HTERT RPE-1 (cell line): ENCODE measurements around the gene BAD.
"Not testable (repeated sequence)": the region's sequence is repeated elsewhere in the genome, so short reads cannot be mapped to it uniquely, and the experiment has no call there.

Experiments used
- in situ Hi-C: fragments of 300-500 bp; cut with MboI; formaldehyde crosslinking; loops from 4 replicates; pipeline ENCODE4 v1.14.3; 2020; ENCODE audit warnings: low sequenced_read_pairs

Gene BAD

DNA sequence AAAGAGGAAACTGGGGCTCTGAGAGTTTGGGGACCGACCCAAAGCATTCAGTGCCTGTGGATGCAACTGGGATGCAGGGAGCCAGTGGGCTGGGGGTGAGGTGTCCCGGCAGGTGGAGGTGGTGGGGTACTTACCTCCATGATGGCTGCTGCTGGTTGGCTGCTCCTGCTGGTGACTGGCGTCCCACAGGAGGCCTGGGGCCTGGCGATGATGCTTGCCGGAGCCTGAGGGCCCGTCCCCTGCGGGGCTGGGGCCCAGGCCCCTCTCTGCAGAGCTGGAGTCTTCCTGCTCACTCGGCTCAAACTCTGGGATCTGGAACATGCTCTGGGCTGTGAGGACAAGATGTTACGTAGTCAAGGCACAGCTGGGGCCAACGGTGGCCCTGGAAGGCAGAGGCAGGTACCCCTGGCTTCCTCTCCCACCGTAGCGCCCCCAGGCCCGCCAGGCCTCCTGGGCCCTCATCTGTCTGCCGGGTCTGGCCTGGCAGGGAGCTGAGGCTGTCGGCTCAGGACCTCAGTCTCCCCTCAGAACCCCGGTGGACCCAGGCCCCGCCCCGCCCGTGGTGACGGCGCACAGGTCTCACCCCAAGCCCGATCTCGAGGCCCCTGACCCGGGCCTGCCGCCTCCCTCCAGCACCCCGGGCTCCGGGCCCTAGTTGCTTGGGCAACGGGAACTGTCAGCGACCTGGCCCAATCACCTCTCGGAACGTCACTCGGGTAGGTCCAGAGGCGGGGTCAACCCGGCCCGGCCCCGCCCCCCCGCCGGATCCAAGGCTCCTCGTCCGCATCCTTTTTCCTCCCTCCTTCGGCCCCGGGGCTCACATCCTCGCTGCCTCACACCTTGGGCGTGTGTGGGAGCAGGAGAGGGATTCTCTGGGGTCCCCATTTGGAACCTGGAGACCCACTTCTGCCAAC, at the start of gene BAD:
TSS of gene BAD (minus strand) at position 618 of the 914 bp plus-strand sequence. CDS start at position 321, 297 bp downstream.
- in situ Hi-C loops = no loop called here

DNA sequence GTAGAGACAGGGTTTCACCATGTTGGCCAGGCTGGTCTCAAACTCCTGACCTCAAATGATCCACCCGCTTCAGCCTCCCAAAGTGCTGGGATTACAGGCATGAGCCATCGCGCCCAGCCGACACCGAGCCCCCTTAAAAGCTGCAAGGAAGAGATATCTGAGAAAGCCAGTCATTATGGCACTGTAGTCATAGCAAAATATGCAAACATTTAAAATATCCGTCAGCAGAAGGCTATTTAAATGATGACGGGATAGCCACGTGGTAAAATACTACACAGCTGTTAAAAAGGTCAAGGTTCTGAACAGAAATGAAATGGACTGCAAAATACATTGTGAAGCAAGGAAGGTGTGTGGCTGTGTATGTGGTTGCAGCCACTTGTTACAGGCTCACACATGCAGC, 49.1 kb upstream of the BAD start:
- in situ Hi-C loops = no loop called here

DNA sequence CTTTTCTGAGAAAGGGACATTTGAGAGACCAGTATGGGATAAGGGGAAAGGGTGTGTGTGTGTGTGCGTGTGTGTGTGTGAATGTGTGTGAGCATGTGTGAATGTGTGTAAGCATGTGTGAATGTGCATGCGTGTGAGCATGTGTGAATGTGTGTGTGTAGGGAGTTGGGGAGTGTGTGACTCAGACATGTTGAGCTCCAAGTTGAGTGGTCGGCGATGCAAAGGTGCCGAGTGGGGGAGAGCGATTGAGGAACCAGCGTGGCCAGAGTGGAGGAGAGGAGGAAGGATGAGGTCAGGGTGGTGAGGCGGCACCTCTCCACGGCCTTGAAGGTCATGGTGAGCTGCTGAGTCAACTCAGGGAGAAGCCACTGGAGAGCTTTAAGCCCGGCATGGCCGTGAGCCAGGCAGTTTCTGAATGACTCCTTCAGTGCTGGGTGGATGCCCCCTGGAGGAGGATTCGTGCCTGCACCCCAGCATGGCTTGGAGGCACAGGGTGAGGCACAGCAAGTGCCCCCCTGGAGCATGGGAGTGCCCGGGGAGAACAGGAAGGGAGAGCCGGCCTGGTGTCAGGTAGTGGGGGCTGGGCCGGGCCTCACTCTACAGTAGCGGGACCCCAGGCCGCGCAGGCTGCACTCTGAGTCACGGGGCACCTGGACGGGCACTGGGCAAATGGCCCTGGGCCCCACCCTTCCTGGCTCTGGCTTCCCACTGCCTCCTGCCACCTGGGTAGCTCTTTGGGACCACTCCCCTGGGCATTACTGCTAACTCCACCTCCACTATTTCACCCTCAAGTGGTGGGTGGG, 47.3 kb upstream of the BAD start:
- in situ Hi-C loops = no loop called here

DNA sequence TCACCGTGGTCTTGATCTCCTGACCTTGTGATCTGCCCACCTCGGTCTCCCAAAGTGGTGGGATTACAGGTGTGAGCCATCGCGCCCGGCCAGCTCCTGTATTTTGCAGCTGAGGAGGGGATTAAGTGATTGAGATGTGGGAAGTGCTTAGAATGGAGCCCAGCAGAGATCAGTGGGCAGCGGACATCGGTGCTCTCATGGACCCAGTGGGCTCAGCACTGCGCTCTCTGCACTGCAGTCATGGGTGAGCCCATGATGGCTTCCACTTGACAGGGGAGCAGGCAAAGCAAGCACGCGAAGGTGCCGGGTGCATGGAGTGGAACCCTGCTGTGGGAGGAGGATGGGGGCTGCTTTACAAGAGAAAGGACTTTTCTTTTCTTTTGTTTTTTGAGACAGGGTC, 46.4 kb upstream of the BAD start:
- in situ Hi-C loops = no loop called here

DNA sequence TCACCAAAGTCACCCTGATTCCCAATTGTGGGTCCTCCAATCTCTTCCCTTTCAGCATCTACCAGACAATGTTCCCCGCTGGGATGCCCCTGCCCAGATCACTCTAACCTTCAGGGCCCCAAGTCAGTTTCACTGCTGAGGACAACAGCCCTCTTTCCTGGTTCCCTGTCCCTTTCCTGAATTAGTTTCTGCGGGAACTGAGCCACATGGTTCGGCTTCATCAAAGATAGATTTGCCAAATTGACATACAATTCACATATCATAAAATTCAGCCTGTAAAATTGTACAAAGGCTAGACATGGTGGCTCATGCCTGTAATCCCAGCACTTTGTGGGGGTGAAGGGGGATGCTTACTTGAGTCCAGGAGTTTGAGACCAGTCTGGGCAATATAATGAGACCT, 43.5 kb upstream of the BAD start:
- in situ Hi-C loops = no loop called here

DNA sequence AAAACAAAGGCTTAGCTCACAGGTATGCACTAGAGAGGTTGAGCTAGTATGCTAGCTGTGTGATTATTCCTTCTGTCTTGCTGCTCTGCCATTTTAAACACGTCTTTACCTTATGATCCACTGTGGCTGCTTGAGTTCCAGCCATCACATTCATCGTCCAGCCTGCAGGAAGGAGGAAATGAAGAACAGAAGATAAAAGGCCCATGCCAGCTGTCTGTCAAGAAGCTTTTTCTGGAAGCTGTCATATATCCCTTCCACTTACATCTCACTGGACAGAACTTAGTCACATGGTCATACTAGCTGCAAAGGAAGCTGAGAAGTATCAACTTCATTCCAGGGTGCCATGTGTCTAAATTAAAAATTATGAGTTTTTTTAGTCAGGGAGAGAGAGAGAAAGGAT, 42.9 kb upstream of the BAD start:
- in situ Hi-C loops = no loop called here

DNA sequence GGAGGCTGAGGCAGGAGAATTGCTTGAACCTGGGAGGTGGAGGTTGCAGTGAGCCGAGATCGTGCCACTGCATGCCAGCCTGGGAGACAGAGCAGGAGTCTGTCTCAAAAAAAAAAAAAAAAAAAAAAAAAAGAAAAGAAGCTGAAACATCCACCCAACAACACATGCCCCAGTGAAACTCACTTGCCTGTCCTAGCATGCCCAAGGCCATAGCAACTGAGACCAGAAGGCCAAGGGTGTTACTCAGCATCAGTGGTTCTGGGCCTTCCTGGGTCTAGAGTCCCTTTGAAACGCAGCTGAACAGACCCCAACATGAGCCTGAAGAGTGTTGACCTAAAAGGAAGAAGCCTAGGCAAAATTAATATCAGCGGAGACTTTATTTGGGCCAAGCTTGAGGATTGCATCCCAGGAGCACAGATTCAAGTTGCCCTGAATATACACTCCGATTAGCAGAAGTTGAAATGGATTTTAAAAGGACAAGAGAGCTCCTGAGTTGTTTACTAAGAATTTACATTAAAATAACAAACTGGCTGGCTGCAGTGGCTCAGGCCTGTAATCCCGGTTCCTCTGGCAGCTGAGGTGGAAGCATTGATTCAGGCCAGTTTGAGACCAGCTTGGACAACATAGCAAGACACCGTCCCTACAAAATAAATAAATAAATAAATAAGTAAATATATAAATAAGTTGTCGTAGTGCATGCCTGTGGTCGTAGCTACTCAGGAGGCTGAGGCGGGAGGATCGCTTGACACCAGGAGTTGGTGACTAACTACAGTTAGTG, 40.4 kb upstream of the BAD start:
- in situ Hi-C loops = no loop called here

DNA sequence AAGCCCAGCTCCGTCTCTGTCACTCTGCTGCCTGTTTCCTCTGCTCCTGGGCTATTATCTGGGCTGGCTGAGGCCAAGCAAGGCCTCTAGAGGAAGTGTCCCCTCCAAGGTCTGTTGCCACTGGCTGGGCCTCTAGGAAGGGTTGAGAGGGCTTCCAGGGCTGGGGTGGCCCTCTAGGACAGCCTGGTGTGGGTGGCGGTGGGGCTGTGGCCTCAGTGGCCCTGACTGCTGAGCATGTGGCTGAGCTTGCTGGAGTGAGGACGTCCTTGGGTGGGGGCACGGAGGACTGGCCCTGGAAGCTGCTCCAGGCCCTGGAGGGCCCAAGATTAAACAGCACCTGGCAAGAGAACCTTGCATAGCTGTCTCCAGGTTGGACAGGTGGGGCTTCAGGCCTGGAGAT, 39.5 kb upstream of the BAD start:
- in situ Hi-C loops = not testable (repeated sequence)

DNA sequence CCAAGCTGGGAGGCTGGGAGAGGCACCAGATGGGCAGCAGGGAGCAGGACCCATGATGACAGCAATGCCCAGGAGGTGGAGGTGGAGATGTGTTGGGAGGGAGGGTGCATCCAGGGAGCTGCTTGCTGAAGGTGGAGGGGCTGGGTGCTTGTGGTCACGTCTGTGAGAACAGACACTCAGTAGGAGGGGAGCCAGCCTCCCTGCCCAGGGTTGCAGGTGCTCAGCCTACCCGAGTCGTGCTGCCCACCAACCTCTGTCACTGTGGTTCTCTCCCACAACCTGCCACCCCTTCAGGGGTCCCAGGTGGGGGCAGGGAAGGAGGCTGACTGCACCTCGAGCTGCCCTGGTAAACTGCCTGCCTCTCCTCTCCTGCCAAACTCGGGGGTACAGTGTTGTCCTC, 38.9 kb upstream of the BAD start:
- in situ Hi-C loops = no loop called here

DNA sequence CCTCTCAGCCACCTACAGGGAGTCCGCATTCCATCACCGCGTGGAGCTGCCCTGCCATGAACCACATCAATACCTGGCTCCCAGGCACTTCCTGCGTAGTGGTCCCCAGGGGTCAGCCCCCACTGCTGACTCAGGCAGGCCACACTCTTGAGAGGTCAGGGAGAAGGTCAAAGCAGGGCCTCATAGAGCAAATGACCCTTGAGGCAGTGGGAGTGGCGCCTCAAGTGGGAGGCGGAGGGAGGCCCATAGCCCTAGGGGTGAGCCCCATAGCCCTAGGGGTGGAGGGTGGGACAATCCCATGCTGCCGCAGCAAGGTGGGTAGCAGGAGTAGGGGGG, 38.4 kb upstream of the BAD start:
- in situ Hi-C loops = no loop called here

DNA sequence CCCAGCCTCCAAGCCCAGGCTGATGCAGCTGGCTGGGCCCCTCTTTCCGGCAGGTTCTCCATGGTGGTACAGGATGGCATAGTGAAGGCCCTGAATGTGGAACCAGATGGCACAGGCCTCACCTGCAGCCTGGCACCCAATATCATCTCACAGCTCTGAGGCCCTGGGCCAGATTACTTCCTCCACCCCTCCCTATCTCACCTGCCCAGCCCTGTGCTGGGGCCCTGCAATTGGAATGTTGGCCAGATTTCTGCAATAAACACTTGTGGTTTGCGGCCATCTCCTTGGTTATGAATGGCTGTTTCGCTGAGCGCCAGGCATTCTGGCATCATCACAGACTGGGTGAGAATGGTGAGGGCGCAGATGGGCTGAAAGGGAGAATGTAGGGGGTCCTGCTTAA, 37.1 kb upstream of the BAD start:
- in situ Hi-C loops = no loop called here

DNA sequence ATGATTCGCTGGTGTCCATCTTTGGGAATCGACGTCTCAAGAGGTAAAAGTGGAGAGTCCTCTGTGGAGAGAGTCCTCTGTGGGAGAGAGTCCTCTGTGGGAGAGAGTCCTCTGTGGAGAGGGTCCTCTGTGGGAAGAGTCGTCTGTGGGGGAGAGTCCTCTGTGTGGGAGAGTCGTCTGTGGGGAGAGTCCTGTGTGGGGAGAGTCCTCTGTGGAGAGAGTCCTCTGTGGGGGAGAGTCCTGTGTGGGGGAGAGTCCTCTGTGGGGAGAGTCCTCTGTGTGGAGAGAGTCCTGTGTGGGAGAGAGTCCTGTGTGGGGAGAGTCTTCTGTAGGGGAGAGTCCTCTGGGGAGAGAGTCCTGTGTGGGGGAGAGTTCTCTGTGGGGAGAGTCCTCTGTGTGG, 36.6 kb upstream of the BAD start:
- in situ Hi-C loops = no loop called here

DNA sequence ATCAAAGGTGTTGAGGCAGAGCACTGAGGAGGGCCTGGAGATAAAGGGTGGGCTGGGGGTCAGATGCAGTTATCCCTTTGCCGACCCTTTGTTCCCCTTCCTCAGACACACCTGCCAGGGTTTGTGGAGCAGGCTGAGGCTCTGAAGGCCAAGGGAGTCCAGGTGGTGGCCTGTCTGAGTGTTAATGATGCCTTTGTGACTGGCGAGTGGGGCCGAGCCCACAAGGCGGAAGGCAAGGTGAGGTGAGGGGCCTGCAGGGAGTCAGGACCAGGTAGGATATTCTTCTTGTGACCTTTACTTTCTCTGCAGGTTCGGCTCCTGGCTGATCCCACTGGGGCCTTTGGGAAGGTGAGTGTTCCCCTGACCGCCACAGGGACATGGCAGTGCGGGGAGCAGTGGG, 36.1 kb upstream of the BAD start:
- in situ Hi-C loops = no loop called here

DNA sequence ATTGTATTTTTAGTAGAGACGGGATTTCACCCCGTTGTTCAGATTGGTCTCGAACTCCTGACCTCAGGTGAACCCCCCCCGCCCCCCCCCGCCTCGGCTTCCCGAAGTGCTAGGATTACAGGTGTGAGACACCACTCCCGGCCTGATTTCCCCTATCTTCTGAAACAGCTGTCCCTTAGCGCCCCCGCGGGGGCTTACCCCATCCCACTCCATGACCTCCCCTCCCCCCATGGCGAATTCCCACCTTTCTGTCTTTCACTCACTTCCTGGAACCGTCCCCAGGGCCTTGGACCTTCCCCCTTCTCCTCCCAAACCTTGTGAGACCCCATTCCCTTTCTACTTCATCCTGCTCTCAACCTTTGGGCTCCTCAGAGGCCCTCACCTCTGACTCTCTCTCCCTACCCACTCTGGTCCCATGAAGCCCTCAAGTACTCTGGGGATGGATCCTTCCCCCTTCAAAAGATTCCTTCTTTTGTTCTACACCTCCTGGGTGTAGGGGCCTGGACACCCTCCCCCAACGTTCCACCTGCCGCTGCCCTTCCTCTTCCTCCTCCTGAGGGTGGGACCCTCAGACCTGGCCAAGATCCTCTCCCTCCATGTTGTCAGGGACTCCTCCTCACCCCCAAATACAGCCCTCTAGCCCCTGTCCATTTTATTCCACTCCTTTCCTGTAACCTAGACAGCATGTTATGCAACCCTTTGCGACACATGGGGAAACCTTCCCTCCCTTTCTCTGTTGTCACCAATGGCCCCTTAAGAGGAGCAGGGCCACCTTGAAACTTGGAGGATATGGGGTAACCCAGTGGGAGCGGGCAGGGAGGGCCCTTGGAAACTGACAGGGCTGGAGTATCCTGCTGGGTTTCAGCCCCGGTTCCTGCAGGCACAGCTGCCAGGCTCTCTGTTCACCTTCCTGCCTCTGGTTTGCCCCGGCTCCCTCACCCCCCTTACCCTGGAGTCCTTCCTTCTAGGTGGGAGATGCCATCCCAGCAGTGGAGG, 34.6 kb upstream of the BAD start:
- in situ Hi-C loops = no loop called here

DNA sequence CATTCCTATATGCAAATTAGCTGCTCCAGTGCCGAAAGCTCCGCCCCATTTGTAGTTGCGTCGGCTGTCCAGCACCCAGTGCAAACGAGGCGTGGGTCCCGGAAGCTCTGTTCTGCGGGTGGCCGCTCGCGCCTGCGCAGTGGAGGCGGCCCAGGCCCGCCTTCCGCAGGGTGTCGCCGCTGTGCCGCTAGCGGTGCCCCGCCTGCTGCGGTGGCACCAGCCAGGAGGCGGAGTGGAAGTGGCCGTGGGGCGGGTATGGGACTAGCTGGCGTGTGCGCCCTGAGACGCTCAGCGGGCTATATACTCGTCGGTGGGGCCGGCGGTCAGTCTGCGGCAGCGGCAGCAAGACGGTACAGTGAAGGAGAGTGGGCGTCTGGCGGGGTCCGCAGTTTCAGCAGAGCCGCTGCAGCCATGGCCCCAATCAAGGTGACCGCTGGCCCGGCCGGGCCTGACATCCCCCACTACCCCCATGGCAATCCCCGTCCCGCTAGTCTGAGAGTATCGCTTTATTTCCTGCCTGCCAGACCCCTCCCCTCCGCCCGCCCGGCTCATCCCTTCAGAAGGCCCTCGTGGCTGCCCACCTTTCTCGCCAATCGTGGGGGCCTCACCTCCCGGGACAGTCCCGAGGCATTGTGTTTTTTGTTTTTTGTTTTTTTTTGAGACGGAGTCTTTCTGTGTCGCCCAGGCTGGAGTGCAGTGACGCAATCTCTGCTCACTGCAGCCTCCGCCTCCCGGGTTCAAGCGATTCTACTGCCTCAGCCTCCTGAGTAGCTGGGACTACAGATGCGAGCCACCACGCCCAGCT, 33.7 kb upstream of the BAD start, which contains the start of gene PRDX5:
TSS of gene PRDX5 (plus strand) at position 161 of the 805 bp plus-strand sequence. CDS start at position 256, 95 bp downstream.
- in situ Hi-C loops = no loop called here

DNA sequence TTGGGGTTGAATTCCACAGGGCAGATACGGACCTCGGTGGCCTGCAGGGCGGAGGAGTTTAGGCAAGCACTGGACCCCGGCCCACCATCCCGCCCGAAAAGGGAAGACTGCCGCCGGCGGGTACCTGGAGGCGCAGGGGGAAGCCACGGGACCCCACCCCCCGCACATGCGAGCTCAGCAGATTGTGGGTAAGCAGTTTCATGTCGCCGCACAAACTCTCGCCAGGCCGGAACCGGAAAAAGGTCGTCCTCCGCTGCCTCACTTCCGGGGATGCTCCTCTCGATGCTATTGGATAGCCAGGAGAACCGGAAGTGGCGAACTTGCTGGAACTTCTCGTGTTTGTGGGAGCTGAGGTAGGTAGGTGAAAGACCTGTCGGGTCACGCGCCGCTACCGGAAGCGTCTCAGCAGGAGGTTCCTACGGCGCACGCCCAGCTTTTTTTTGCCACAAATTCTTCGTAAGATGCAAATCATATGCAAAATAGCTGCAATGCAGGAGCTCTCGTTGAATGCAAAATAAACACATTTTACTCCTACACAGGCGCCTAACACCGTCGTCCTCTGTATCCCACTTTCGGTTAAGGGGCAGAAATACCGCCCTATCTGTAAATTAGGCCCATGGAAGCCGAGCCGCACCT, 33.0 kb upstream of the BAD start, which contains the start of gene TRMT112:
TSS of gene TRMT112 (minus strand) at position 235 of the 636 bp plus-strand sequence. CDS start at position 202, 33 bp downstream.
- in situ Hi-C loops = no loop called here

DNA sequence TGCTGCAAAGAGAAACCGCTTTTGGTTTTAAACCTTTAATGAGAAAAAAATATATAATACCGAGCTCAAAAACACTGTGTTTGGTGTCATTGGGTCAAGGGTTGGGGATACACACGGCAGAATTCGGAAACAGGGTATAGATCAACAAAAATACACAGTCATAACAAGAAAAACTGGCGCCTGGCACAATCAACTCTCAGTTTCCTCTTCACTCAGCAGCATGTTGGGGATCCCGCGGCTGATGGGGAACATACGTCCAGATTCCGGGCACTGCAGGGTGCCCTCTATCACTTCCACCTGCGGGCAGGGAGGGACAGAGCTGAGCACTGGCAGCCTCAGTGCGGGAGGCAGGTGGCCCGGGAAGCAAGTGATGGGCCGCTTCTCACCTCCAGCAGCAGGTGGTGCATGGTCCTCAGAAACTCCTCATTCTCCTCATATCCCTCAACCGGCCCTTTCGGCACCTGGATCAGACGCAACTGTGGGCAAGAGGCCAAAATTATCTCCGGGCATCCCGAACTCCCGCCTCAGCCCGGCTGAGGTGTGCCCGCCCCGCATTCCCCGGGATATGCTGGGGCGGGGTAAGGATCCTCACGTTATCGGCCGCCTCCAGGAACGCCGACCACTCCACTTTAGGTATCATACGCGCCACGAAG, 32.3 kb upstream of the BAD start:
- in situ Hi-C loops = no loop called here
